ENCODE measurements around the gene TRIM24. TPM values are rescaled to one million over a fixed set of nuclear protein-coding genes. Genes with fewer than 3 reads are reported as not detected.
"Not testable (repeated sequence)": the region's sequence is repeated elsewhere in the genome, so short reads cannot be mapped to it uniquely, and the experiment has no call there.

TRIM24 gene
- total RNA-seq, 2 experiments from 2014 or later, result 14.1 to 16.0 TPM

GRCh38 chr7:138460649-138461607, 869 bp downstream of the TRIM24 start:
- peak; percentile 1 for ATAC-seq (ENCODE audit: poor library complexity)
- H3K4me3 ChIP-seq (ENCODE audit: low read length), result peak overlapping the region; percentile 82
- H3K36me3 Mint-ChIP-seq (ENCODE audit: low read depth), result peaks cover 6% of the 10 kb centered on the region
- peak overlapping the region; percentile 52 to 80 for H3K27ac ChIP-seq (ENCODE audit: low read depth in 1 of 2, low read length in 2 of 2)
- H3K9me3 ChIP-seq (ENCODE audit: control insufficient read depth in 1 of 2, insufficient read depth in 1 of 2, low read length in 2 of 2), result no peaks in the 10 kb centered on the region
- peaks cover 32% of the 10 kb centered on the region for H3K4me1 Mint-ChIP-seq (ENCODE audit: low read depth)
- peak overlapping the region; percentile 83 for H3K27ac Mint-ChIP-seq
- no peaks in the 10 kb centered on the region for H3K9me3 Mint-ChIP-seq
- H3K27me3 ChIP-seq (ENCODE audit: control insufficient read depth in 1 of 2, insufficient read depth in 2 of 2, low read length in 2 of 2), result no peaks in the 10 kb centered on the region
- peak overlapping the region; percentile 94 for H3K4me3 Mint-ChIP-seq
- DNase-seq, result peak in 13 of 14 experiments; percentile 30 to 80 (median 50)
- intact Hi-C loops (cut with DNase I, micrococcal nuclease), result loop anchor here (2.0 to 10.0 kb wide), 5 partner anchors 111 to 644 kb away; partner anchors contain the start of gene ZC3HAV1 (in 1 of the 2)
- H3K4me1 ChIP-seq (ENCODE audit: insufficient read depth, low read length), result peaks cover 18% of the 10 kb centered on the region
- POLR2A ChIA-PET, result interaction anchor here (0.5 to 1.2 kb wide), 4 partner anchors 10 to 382 kb away, joined by 3 to 6 read pairs (median 4); no protein-coding TSS in a partner anchor
- CTCF ChIA-PET, result interaction anchor here (1.0 to 2.2 kb wide), 2 partner anchors 107 to 278 kb away, joined by 3 to 6 read pairs; no protein-coding TSS in a partner anchor
- TF ChIP-seq CTCF (IDR thresholded peaks at IDR 0.05), result no peak
- H3K36me3 ChIP-seq (ENCODE audit: insufficient read depth, low read length), result no peaks in the 10 kb centered on the region
- H3K27me3 Mint-ChIP-seq, result no peaks in the 10 kb centered on the region

- H3K36me3 ChIP-seq (ENCODE audit: insufficient read depth, low read length); H3K9me3 ChIP-seq (ENCODE audit: control insufficient read depth in 1 of 2, insufficient read depth in 1 of 2, low read length in 2 of 2); ATAC-seq (ENCODE audit: poor library complexity); H3K36me3 Mint-ChIP-seq (ENCODE audit: low read depth); CTCF ChIA-PET; H3K27ac Mint-ChIP-seq; H3K27ac ChIP-seq (ENCODE audit: low read depth in 1 of 2, low read length in 2 of 2); H3K27me3 Mint-ChIP-seq; H3K27me3 ChIP-seq (ENCODE audit: control insufficient read depth in 1 of 2, insufficient read depth in 2 of 2, low read length in 2 of 2); H3K9me3 Mint-ChIP-seq; POLR2A ChIA-PET; H3K4me3 ChIP-seq (ENCODE audit: low read length); DNase-seq: not testable (repeated sequence)
- intact Hi-C loops (cut with DNase I, micrococcal nuclease), result loop anchor here (5.0 to 10.0 kb wide), 3 partner anchors 109 to 642 kb away; partner anchors contain the start of gene ZC3HAV1 (in 1 of the 2)
- Mint-ChIP-seq H3K4me1 (ENCODE audit: low read depth) (peaks cover 47% of the 10 kb centered on the region), H3K4me3 (peak overlapping the region; percentile 80)
- H3K4me1 ChIP-seq (ENCODE audit: insufficient read depth, low read length), result peaks cover 18% of the 10 kb centered on the region
These were observed 3.2 kb downstream of the TRIM24 start for GRCh38 chr7:138463291-138463618.

GRCh38 chr7:138465046-138465445, 5.0 kb downstream of the TRIM24 start:
- H3K27ac Mint-ChIP-seq, result no peak overlapping the region
- ATAC-seq (ENCODE audit: poor library complexity) (no peak), DNase-seq (no peak)
- Histone ChIP-seq H3K9me3 (ENCODE audit: control insufficient read depth in 1 of 2, insufficient read depth in 1 of 2, low read length in 2 of 2) (no peaks in the 10 kb centered on the region), H3K4me1 (ENCODE audit: insufficient read depth, low read length) (peaks cover 18% of the 10 kb centered on the region), H3K36me3 (ENCODE audit: insufficient read depth, low read length) (no peaks in the 10 kb centered on the region), H3K27me3 (ENCODE audit: control insufficient read depth in 1 of 2, insufficient read depth in 2 of 2, low read length in 2 of 2) (no peaks in the 10 kb centered on the region), H3K27ac (ENCODE audit: low read depth in 1 of 2, low read length in 2 of 2) (no peak overlapping the region), H3K4me3 (ENCODE audit: low read length) (no peak overlapping the region)
- no peaks in the 10 kb centered on the region for H3K9me3 Mint-ChIP-seq
- ChIA-PET CTCF (no interaction called here), POLR2A (no interaction called here)
- intact Hi-C loops (cut with DNase I, micrococcal nuclease), result loop anchor here (10.0 kb wide), 2 partner anchors 400 to 640 kb away; partner anchors contain the start of gene ZC3HAV1 (in 1 of the 2)
- H3K27me3 Mint-ChIP-seq, result no peaks in the 10 kb centered on the region
- peaks cover 58% of the 10 kb centered on the region for H3K4me1 Mint-ChIP-seq (ENCODE audit: low read depth)
- no peak overlapping the region for H3K4me3 Mint-ChIP-seq
- H3K36me3 Mint-ChIP-seq (ENCODE audit: low read depth), result peaks cover 6% of the 10 kb centered on the region
- TF ChIP-seq CTCF (IDR thresholded peaks at IDR 0.05), result no peak

DNA sequence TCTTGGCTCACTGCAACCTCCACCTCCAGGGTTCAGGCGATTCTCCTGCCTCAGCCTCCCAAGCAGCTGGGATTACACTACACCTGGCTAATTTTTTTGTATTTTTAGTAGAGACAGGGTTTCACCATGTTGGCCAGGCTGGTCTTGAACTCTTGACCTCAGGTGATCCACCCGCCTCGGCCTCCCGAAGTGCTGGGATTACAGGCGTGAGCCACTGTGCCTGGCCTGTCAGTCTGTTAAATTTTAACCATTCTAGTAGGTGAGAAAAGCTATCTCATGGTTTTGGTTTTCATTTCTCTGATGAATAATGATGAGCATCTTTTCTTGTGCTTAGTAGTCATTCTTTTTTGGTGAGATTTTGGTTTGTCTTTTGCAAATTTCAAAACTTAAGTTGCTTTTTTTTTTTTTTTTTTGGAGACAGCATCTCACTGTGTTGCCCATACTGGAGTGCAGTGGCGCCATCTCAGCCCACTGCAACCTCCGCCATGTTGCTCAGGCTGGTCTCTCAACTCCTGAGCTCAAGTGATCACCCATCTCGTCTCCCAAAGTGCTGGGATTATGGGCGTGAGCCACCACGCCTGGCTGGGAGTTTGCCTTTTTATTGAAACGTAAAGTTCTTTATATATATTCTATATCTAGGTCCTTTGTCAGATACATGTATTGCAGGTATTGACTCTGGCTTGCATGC, 6.2 kb downstream of the TRIM24 start:
- H3K4me1 Mint-ChIP-seq (ENCODE audit: low read depth), result peaks cover 61% of the 10 kb centered on the region
- H3K36me3 ChIP-seq (ENCODE audit: insufficient read depth, low read length); H3K27me3 Mint-ChIP-seq; H3K9me3 ChIP-seq (ENCODE audit: control insufficient read depth in 1 of 2, insufficient read depth in 1 of 2, low read length in 2 of 2); H3K27me3 ChIP-seq (ENCODE audit: control insufficient read depth in 1 of 2, insufficient read depth in 2 of 2, low read length in 2 of 2); H3K36me3 Mint-ChIP-seq (ENCODE audit: low read depth); H3K9me3 Mint-ChIP-seq; H3K27ac ChIP-seq (ENCODE audit: low read depth in 1 of 2, low read length in 2 of 2); H3K4me3 ChIP-seq (ENCODE audit: low read length); ATAC-seq (ENCODE audit: poor library complexity); H3K4me3 Mint-ChIP-seq; CTCF ChIA-PET; POLR2A ChIA-PET; DNase-seq; H3K27ac Mint-ChIP-seq: not testable (repeated sequence)
- H3K4me1 ChIP-seq (ENCODE audit: insufficient read depth, low read length), result peaks cover 15% of the 10 kb centered on the region
- intact Hi-C loops (cut with DNase I, micrococcal nuclease), result loop anchor here (10.0 kb wide), 2 partner anchors 399 to 639 kb away; partner anchors contain the start of gene ZC3HAV1 (in 1 of the 2)
